GM18873 (cell line): ENCODE measurements around the gene DHX38.

ENCODE experiments used
- ATAC-seq: cut with Tn5 transposase; IDR thresholded peaks from one replicate; pipeline ENCODE4 v1.9.1; 2021; ENCODE audit warnings: mild to moderate bottlenecking, moderate library complexity, moderate number of reproducible peaks; ENCODE audit not compliant: unreplicated experiment, low FRiP score

DHX38 gene

DNA sequence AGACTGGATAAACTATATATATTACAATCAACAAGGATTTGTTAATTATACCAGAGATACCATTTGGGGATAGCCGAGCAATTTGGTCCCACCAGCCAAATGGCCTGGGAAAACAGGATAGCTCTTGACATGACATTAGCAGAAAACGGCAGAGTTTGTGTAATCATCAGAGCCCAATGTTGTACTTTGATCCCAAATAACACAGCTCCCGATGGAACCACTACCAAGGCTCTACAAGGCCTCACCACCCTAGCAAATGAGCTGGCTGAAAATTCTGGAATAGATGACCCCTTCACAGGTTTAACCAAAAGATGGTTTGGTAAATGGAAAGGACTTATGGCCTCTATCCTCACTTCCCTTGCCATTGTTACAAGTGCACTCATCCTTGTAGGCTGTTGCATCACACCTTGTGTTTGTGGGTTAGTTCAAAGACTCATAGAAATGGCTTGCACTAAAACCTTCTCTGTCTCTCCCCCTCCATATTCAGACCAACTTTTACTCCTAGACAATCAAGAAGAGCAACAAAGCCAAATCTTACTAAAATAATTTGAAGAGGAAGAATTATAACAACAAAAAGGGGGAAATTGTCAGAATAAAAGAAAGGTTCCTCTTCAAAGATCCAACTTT is 9.8 kb upstream of the DHX38 start:
- no peak for ATAC-seq

DNA sequence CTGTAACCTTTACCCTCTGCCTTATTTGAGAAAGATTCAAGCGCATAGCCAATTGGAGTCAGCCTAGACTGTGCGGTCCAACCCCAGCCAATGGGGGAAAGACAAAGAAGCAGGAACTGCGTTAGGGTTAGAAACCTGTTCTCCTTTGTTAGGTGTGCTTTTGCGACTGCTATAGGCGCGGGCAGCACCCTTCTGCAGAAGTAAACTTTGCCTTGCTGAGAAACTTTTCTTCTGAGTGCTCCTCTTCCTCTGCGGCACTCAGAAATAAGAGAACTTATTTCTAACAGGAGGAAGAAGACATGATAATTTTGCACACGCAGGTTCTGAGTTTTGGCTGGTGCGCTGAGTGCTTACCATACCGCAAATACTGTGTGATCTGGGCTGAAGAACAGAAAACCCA is 9.2 kb upstream of the DHX38 start:
- ATAC-seq = no peak

GRCh38 chr16:72085002-72085401 is 8.6 kb upstream of the DHX38 start:
- no peak for ATAC-seq

GRCh38 chr16:72091217-72091616 is 2.4 kb upstream of the DHX38 start:
- ATAC-seq = no peak

GRCh38 chr16:72092832-72093447 is 707 bp upstream of the DHX38 start:
- no peak for ATAC-seq

GRCh38 chr16:72094266-72094610 is 591 bp downstream of the DHX38 start:
- no peak for ATAC-seq

DNA sequence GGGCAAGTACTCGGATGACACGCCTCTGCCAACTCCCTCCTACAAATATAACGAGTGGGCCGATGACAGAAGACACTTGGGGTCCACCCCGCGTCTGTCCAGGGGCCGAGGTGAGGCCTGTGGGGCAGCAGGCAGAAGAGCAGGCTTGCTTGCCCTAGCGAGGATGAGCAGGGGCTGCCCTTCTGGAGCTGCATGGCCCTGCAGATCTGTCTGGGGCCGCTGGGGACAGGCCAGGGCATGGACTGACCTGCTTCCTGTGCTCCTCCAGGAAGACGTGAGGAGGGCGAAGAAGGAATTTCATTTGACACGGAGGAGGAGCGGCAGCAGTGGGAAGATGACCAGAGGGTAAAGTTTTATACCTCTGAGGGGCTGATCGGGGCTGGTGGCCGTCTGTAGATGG is 5.3 kb downstream of the DHX38 start:
- ATAC-seq = no peak

DNA sequence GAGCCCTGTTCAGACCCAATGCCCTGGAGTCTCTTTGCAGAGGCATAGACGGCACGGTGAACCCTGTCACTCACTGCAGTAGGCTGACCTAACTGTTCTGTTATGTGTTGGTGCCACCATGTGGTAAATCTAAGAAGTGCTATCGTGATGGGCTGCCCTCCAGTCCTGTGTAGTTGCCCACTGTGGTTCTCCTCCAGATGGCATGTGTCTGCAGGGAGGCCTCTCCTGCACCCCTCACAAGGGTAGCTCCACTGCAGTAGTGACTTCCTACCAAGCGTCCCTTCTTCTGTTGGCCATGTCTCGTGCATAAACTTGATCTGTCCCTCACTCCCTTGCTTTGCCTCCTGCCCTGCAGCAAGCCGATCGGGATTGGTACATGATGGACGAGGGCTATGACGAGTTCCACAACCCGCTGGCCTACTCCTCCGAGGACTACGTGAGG is 5.8 kb downstream of the DHX38 start:
- no peak for ATAC-seq

- no peak for ATAC-seq
Measured at GRCh38 chr16:72101195-72101594, 7.5 kb downstream of the DHX38 start.

DNA sequence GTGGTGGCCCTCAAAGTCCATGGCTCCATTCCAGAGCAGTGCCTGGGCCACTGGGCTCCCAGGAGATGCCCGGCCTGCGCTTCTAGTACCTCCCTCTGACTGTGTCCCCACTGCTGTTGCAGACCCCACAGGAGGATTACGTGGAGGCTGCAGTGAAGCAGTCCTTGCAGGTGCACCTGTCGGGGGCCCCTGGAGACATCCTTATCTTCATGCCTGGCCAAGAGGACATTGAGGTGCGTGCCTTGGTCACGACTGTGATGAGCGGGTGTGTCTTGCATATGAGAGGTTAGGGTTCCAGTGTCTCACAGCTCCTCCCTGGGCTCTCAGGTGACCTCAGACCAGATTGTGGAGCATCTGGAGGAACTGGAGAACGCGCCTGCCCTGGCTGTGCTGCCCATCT is 11.3 kb downstream of the DHX38 start:
- ATAC-seq = no peak

DNA sequence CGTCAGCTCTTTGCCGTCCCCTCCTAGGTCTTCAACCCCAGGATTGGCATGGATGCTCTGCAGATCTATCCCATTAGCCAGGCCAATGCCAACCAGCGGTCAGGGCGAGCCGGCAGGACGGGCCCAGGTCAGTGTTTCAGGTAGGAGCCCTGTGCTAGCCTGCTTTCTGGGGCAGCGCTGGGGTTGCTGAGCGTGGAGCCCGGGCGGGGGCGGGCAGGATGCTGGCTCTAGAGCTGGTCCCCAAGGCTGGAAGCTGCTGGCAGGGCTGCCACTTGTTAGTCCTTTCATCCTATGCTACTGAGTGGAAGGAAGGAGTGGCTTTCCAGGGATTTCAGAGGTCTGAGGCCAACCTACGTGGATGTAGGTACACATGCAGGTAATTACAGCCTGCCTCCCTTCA is 12.3 kb downstream of the DHX38 start:
- ATAC-seq = no peak

- no peak for ATAC-seq
Measured at GRCh38 chr16:72107371-72107770, 13.7 kb downstream of the DHX38 start.

- ATAC-seq = no peak
Measured at GRCh38 chr16:72108353-72109102, 14.9 kb downstream of the DHX38 start.

DNA sequence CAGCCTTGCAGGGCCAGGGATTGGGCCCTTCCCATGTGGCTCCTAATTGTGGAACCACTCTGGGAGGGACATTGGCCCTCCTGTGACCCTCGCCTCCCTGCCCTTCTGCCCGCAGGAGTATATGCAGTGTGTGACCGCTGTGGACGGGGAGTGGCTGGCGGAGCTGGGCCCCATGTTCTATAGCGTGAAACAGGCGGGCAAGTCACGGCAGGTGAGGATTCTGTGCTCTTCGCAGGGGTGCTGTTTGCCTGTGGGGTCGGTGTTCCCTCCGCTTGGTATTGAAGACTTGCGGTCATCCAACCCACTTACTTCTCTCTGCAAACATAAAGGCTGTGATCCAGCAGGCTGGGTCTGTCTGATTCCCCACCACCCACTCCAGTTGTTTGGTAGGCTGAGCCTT is 15.7 kb downstream of the DHX38 start:
- ATAC-seq = no peak

DNA sequence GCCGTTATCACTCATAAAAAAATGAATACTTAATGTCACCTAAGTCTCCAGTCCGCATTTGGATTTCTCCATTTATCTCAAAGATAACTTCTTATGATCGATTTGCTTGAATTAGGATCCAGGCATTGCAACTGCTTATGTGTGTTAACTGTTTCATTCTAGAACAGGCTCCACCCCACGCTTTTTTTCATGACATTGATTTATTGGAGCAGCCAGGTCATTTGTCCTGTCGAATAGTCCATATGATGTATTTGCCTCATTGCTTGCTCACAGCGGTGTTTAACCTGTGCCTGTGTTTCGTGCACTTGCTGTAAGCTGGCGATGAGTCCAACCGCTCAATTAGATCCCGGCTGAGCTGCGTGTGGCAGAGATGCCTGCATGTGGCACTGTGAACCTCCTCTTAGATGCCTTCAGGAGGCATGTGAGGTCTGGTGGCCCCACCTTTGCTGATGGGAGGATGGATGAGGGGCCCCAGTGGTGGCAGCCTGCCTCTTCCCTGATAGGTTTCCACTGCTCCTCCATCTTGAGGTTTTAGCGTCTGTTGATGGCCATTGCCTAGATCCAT is 16.4 kb downstream of the DHX38 start:
- no peak for ATAC-seq

- no peak for ATAC-seq
Measured at GRCh38 chr16:72110662-72111615, 17.3 kb downstream of the DHX38 start.

DNA sequence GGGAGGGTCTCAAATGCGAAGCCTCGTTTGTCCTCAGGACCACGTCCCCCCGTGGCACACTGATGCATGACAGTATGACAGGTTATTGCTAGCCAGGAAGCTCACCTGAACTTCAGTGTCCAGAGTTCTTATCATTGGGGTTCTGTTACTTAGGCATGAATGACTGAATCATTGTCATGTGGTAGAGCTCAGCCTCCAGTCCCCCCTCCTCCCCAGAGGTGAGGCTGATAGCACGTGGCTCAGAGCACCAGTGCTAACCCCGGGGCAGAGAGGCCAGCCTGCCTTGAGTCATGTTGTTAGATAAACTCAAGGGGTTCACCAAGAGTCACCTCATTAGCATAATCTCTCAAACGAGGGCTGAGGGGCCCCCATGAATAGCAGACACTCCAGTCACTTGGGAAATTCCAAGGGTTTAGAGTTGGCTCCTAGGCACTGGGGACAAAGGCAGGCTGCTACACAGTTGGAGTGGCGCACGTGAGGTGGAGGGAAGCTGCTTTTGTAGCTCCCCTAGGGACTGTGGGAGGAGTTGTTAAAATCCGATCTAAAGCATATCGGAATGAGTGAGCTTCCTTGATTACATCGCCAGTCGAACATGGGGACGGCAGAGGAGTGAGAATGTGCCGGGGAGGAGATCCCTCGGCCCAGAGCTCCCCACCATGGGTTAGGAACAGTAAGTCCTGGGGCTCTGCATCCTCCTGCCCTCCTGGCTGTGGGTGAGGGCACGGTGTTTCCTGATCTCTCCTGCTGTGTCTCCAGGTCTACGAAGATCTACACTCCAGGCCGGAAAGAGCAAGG is 18.2 kb downstream of the DHX38 start:
- ATAC-seq = no peak

GRCh38 chr16:72112452-72112792 is 18.8 kb downstream of the DHX38 start:
- no peak for ATAC-seq

- ATAC-seq = no peak
Measured at GRCh38 chr16:72112906-72113615, 19.4 kb downstream of the DHX38 start.
